Activated naive CD8-positive, alpha-beta T cell treated with anti-CD3 and anti-CD28 coated beads, Interleukin-2, amount 50 U/mL, for 16 hours (primary cell): Measurements from ENCODE around the gene CYB5A.
"Not testable (repeated sequence)": the region's sequence is repeated elsewhere in the genome, so short reads cannot be mapped to it uniquely, and the experiment has no call there.

Experiments
- DNase-seq: peaks from one replicate; pipeline ENCODE4 v3.0.0-alpha.2; 2020; ENCODE audit warnings: low read depth, low spot score

CYB5A gene

DNA sequence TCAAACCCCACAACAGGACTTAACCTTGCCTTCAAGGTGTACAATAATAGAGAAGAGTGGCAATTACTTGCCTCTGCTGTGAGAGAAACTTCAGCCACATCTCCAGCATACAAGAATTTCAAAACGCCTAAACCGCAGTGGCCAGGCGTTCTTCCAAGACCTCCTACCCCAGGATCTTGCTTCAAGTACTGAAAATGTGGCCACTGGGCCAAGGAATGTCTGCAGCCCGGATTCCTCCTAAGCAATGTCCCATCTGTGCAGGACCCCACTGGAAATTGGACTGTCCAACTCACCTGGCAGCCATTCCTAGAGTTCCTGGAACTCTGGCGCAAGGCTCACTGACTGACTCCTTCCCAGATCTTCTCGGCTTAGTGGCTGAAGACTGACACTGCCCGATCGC, 2.8 kb upstream of the CYB5A start:
- DNase-seq, result no peak

DNA sequence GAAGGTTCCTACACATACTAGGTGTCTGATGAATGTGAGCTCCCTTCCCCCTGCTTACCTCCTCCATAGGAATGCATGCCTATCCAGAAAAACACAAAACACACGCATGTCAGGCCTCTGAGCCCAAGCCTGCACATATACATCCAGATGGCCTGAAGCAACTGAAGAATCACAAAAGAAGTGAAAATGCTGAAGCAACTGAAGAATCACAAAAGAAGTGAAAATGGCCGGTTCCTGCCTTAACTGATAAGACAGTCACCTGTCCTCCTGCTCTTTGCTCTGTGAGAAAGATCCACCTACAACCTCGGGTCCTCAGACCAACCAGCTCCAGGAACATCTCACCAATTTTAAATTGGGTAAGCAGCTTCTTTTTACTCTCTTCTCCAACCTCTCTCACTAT, 1.2 kb upstream of the CYB5A start:
- not testable (repeated sequence) for DNase-seq

DNA sequence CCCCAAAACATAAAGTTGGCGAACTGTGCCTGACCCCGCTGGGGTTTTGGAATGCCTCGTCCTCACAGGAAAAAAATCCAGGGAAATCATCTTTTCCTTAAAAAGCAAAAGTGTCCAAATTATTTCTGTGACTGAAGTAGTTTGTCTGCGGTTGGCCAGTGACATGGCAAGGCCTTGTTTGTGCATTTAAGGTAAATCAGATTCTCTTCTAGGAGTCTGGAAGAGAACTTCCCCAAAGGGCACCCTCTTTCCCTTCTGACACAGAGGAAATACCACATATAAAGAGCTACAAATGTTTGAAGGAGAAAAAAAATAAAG, 737 bp upstream of the CYB5A start:
- no peak for DNase-seq

DNA sequence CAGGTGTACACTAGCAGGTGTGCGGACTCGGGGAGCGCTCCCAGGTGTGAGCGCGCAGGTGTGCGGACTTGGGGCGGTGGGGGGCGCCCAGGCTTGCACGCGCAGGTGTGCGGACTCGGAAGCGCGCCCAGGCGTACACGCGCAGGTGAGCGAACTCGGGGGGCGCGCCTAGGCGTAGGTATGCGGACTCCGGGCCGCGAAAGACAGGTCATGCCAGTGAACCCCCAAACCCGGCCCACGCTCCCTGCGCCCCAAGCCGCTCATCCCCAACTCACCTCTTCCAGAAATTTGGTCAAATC, 342 bp downstream of the CYB5A start:
- no peak for DNase-seq

DNA sequence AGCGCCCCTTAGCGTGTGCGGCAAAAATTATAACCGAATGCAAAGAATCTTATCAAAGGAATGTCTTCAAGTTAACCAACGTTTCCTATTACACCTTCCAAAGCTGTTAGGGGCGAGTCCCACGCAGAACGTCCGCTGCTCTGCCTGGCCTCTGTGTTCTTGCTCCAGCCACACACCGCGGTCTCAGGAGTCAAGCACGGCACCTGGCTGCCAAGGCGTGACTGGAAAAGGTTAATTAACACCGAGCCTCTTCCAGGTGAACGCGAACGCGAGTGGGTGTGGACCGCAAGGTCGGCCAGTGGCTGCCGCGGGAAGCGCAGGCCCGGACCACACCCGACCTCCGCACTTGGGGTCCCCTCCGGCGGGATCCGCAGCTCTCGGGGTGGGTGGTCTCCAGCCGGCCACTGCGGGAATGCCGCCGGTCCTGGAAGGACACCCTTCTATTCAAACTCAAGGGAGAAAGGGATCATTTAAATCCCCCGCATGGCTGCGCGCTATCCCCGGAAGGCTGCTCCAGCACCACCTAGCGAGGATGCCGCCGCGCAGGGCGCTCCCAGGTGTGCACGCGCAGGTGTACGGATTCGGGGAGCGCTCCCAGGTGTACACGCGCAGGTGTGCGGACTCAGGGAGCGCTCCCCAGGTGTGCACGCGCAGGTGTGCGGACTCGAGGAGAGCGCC, 830 bp downstream of the CYB5A start:
- DNase-seq, result no peak

DNA sequence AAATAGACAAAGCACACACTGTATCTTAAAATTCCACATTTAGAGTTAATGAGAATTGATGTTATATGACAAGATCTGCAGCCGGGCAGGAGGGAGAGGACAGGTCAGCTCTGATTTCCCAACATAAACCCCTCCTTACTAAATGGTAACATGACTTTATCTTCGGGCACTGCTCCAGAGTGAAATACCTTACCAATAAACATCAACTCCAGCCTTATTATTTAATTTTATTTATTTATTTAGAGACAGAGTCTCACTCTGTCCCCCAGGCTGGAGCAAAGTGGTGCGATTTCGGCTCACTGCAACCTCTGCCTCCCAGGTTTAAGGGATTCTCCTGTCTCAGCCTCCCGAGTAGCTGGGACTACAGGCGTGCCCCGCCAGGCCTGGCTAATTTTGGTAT, 1.7 kb downstream of the CYB5A start:
- DNase-seq, result no peak

DNA sequence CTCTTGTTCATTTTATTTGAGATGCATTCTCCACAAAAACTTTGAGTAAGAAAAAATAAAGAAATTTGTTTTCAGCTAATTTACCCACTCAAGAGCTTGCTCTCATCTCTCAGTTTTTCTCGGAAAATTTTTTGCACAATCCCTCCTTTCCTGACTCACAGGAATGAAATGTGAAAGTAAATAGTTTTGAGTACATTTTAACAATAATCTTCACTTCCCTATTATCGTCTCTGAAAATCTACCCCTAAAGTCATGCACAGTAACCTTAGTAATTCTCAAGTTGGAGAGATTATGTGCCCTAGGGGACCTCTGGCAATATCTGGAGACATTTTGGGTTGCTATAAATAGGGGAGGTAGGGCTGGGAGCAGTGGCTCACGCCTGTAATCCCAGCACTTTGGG, 2.6 kb downstream of the CYB5A start:
- DNase-seq, result no peak

DNA sequence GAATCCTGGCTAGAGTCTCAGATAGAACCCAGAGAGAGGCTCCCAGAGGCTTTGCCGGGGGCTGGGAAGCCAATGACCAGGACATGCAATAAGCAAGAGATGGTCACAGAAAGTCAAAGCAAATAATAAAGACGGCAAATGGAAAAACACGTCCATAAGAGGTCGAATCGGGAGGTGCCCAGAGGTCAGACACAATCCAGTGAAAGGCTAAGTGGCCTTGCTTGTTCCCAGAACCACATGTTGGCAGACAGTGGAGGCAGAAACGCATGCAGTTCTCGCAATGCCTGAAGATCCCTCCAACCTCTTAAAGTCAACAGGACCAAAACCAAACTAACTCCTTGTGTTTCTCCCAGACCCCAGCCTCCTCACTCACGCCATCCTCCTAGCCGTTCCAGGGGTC, 3.0 kb downstream of the CYB5A start:
- no peak for DNase-seq

DNA sequence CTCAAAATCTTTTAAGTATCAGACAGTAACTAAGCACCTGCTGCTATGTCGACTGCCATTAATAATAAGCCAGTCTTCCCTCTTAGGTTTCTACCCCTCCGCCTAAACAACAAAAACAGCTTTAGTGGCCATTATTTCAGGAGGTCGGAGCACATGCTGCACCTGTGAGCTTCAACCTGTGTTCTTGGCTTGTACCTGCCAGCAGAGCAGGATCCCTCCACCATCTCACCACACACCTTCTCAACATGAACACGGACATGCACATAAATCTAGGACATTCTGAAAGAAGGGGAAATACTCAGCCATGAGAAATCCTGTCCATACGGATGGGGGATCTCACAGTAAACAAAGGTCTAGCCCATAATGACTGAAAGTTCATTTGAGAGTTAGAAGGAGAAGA, 3.7 kb downstream of the CYB5A start:
- DNase-seq, result no peak

DNA sequence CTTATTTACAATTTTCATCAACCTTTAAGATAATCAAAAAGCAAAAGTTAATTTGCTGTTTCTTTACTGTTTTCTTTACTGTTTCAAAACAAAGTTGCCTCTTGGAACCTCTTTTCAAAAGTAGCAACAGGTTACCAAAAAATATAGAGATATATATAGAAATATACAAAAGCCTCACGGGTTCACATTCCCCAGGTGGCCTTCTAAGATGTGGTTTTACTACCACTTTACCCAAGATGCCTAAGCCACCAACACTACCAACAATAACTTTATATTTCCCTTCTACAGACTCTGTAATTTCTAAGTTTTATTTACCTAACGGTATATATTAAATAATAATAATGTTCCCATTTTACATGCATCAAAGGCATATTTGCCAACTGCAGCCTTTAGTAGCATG, 4.9 kb downstream of the CYB5A start:
- DNase-seq, result no peak

DNA sequence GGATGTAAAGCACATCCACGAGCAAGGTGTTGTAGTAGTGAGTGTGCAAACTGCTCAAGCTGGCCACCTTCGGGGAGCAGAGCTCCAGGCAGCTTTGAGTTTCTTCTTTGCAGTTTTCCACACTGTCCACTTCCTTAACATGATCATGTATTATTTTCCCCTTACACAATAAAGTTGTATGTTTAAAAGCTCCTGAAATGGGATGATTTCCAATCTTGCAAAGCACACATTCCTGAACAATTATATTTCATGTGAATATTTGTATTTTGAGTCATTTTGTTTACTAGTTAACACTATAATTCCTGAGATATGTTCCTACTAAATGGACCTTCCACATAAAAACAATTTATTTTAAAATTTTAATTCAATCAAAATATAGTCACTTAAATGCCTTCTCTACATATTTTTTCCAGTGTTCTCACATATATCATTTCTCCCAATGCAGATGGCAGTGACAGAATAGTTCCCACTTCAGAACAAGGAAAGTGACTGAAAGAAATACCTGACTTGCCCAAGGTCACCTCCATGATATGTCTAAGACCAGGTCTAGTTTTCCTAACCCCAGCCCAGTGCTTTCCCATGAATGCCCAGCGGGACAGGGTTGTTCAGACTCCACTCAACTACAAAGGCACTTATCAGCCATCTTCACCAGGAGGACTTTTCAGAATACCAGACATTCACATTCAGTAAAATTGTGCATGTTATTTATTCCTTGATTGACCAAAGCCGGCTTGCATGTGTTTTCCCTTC, 5.5 kb downstream of the CYB5A start:
- DNase-seq, result no peak

DNA sequence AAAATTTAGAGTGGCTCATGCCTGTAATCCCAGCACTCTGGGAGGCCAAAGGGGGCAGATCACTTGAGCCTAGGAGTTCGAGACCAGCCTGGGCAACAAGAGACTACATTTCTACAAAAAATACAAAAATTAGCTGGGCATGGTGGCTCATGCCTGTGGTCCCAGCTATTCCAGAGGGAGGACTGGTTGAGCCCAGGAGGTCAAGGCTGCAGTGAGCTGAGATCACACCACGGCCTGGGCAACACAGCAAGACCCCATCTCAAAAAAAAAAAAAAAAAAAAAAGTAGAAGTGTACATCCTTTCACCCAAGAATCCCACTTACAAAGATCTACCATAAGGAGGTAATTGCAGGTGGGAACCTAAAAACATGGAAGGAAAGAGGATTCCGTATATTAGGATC, 6.2 kb downstream of the CYB5A start:
- not testable (repeated sequence) for DNase-seq

DNA sequence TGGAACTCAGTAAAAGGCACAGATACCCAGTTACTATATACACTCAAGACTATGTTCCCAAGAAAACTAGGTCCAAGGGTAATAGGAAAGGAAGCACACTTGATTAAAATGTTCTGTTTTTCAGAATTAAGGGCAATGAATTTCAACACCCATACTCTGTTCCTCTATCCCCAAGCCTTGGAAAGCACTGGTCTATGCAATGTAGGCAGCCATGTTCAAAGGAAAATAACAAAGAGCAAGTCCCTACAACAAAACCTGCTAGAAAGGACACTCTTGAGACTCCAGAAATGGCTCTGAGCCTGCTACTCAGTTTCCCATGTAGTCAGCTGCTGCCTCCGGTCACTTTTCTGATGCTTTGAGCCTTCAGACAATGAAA, 6.8 kb downstream of the CYB5A start:
- no peak for DNase-seq

DNA sequence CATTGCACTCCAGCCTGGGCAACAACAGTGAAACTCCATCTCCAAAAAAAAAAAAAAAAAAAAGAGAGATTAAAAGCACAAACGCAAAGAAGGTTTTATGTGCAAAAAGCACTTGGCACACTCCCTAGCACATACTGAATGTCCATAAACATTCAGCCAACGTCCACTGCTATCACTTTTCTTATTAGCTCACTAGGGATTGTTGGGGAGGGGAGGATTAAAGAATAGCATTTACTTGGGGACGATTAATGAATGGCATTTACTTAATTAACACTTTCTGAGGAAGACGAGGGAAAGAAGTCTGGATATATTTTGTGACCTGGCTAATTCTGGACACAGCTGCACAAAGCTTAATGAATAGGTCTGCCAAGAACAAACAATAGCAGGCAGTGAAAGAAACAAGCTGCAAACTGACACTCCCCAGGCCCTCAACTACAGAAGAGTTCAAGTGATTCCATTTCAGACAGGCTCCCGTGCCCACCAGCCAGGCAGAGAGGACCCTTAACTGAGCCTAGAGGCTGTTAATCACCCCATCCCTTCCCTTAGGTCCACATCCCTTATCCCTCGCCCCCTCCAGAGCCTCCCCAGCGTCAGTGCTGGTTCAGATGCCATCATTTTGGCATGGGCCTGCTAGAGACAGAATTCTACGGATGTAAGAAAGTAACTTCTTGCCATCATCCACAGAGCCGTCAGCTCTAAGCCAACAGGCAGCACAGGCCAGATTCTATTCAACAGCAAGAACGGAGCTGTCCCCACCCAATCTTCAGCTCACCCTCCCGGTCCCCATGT, 7.4 kb downstream of the CYB5A start:
- DNase-seq, result no peak

DNA sequence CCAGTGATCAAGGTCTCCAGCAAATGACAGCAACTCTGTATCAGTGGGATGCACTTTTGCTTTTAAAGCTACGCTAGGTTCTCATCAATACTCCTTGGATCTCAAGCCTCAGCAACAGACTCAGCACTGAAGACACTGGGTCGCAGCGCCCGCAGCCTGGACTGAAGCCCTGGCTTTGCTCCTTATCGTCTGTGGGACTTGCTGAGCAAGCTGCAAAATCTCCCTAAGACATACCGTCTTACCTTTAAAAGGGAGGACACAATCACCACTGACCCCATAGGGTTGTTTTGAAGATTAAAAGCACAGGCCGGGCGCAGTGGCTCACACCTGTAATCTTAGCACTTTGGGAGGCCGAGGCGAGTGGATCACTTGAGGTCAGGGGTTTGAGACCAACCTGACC, 8.1 kb downstream of the CYB5A start:
- no peak for DNase-seq

DNA sequence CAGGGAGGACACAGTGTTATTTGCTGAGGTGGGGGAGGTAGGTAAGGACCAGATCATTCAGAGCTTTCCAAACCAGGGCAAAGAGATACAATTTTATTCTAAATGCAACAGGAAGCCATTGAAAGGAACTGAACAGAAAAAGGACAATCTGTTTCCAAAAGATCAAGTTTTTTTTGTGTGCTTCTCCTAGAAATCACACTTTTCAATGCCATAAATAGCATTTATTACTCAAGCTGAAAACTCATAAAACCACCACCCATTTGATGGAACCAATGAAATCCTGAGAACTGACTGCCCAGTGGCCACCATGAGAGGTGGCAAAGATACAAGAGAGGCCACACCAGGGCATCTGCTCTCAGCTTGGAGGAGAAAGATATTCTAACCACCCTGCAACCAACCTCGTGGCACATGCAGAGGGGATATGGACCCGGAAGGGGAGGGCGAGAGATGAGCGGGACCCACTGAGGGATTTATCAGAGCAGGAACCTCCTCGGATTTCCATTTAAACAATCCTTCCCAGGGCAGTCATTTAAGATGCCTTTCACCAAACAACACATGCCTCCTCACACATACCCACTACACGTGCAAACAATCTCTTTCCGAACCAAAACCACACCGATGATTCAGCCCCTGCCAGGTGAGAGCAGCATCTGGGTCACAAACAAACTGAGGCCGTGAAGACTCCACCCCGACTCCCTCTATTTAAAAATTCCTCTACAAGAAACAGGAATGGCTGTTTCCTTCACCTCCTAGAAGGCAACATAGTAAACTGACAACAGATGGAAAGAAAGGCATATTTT, 8.8 kb downstream of the CYB5A start:
- DNase-seq, result no peak

DNA sequence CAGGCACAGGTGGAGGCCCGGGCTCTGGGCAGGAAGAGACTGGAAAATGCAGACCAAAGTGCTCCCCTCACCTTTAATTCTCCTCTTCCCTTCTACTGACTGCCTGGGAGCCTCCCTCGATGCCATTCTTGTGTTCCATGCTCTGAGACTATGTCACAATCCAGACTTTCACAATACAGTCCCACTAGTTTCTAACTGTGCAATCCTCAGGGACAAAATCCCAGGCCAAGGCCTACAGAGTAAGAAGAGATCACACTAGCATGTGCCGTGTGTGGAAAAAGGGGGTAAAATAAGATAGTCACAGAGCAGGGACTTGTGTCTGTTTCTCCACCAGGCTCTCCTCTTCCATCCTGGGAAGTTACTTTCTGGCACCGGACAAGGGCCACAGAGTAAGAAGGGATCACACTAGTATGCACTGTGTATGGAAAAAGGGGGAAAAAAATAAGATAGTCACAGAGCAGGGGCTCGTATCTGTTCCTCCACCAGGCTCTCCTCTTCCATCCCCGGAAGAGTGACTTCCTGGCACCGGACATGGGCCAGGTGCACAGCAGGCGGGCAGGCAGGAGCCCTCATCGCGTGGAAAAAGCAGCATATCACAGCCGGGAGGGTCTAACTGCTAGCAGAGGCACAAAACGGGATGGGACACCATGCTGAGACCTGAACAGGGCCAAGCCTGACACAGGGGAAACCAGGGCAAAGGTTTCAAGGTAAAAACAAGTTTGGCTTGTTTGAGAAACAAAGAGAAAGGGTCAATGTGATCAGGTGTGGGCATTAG, 9.6 kb downstream of the CYB5A start:
- no peak for DNase-seq

DNA sequence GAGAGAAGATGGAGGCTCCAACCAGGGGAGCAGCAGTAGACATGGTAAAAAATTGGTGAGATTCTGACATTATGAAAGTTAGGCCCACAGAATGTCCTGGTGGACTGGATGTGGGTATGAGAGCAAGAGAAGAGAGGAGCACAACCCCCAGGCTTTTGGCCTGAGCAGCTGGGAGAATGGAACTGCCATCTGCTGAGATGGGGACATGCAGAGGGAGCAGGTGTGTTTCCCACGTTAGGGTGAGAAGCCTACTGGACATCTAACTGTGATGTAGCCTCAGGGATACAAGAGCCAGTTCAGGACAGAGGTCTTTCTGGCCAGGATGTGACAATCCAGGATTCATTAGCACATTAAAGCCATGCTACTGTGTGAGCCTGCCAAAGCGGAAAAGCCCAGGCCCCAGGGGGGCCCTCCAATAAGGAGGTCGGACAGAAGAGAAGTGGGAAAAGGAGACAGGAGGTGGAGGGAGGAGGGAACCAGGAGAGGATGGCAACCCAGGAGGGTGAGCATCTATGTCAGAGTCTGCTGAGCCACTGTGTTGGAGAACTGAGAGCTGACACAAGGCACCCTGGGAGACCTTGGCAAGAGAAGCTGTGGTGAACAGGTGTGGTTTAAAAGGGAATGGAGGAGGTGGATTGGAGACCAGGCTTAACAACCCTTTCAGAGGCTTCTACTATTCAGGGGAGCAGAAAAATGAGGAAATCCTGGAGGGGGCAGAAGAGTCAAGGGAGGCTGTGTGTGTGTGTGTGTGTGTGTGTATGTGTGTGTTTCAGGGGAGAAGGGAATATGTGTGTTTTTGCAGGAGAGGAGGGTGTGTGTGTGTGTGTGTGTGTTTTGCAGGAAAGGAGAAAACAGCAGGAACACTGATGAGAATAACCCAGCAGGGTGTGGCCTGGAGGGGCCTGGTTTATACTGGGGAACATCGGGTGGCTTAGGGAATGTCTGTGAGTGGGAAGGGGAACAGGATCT, 10.5 kb downstream of the CYB5A start:
- no peak for DNase-seq

DNA sequence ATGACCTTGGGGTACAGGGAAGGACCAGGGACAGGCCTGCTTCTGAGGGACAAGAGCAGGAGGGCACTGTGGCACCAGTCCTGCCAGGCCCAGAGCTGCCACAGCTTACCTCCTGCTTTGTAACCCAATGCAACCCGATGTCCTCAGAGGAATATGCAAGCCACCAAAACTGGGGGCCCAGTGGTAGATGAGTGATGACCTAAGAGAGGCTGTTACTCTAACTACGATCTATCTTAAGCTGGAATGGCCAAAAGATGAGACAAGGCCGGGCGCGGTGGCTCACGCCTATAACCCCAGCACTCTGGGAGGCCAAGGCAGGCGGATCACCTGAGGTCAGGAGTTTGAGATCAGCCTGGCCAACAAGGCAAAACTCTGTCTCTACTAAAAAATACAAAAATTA, 12.8 kb downstream of the CYB5A start:
- DNase-seq, result no peak

DNA sequence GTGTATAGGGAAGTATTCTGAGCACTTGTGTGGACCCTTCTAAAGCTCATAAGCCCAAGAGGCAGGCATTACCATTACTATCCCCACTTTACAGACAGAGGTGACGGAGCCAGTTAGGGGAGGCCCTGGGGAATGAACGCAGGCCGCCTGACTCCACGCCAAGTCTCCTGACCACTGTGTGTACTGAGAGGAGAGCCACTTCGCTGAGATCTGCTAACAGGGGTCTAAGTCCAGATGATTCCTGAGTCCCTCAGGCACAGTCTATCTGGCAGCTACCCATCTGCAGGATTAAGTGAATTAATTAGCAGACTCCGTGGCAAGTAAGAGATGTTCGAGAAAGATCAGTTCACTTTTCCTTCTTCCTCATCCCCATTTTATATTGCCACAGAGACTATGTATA, 13.7 kb downstream of the CYB5A start:
- no peak for DNase-seq
